NCI-H82 (cell line): ENCODE measurements around the gene SCGB1D1.

Experiments used
- DNase-seq: peaks from one replicate; lab custom pipeline; 2025; lab: John Stamatoyannopoulos, UW

The SCGB1D1 gene, protein sequence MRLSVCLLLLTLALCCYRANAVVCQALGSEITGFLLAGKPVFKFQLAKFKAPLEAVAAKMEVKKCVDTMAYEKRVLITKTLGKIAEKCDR

DNA sequence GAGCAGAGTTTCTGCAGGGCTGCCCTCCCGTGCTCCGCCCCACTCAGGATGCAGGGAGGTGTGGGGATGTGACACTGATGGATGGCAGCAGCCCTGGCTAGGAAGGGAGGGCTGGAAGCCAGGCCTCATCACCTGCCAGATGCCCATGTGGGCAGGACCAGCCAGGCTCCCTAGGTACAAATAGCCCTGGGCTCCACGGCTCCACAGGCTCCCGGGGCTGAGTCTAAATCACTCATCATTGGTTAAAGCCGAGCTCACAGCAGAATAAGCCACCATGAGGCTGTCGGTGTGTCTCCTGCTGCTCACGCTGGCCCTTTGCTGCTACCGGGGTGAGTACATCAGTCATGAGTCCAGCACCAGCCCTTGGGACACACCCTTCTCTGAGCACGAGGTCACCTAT lies at the start of gene SCGB1D1:
SCGB1D1 (plus strand) TSS at position 206 of the 400 bp plus-strand sequence; CDS start at position 275, 69 bp downstream.
- DNase-seq, result no peak

DNA sequence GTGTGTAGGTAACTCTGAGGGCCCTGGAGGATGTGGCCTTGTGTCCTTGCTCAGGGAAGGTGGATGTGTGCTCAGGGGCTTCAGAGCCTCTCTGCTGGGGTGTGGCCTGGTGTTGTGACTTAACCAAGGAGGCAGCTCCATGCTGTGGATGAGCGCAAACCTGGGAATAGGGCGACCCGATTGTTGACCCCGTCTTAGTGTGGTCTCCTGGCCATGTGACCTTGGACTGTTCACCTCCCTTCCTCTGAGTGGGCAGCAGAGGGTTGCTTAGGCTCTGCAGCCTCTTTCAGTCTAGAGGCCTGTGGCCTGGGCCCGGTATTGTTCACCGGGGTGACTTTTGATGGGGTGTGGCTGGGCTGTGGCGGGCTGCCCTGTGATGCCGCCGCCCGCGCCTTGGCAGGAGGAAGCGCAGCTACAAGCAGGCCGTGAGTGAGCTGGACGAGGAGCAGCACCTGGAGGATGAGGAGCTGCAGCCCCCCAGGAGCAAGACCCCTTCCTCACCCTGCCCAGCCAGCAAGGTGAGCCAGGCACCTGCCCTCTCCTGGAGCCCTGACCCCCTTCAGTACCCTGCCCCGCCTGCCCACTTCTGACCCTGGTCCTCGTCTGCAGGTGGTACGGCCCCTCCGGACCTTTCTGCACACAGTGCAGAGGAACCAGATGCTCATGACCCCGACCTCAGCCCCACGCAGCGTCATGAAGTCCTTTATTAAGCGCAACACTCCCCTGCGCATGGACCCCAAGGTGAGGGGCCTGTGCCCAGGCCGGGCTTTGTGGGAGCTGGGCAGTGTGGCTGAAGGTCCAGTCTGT lies 49.5 kb upstream of the SCGB1D1 start:
- DNase-seq, result no peak

DNA sequence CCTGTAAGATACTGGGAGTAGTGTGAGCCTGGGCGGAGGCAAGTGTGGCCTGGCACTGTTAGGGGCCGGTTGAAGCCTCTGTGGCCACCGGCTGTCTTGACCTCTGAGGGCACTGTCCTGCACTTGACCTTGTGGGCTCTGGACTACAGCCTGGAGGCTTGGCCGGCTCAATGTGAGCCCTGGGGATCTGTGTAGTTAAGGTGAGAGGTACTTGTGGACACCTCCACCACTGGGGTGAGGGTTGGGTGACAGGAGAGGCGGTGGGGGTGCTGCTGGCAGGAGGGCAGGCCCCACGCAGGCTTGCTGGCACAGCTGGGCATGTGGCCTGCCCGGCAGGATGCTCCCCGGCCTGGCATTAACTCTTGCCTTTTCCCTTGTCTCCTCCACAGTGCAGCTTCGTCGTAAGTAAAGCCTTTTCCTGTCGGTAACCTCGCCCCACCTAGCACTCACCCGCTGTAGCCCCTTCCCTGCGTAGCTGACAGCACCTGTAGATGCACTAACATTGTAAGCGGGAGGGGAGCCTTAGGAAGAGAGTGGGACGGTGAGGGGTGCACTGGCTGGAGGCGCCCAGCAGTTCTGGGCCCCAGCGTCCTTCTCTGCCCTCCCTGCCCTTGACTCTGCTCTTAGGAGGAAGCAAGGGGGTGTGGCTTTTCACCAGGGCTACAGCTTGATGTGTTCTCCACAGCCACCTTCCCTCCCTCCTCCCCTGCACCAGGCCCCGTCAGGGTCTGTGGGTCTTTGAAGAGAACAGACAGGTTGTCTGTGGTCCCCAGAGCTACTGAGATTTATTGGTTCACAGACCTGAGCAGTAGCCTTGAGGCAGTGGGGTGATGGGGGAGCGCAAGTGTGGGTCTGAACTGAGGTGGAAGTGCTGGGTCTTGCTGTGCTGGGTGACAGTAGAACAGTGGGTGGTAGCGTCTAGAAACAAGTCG lies 48.6 kb upstream of the SCGB1D1 start:
- DNase-seq, result no peak

DNA sequence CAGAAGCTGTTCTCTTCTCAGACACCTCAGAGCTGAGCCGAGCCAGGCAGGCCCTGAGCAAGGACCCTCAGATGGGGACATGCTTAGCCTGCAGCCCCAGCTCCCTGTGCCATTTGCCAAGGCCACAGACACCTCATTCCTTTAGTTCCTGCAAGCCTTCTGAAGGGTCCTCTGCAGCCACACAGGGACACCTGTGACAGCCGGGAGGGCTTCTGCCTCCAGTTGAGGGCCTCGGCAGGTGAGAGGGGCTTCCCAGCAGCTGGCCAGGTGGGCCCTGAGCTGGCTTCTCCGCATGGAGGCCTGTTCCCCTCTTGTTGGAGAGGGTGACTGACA lies 48.0 kb upstream of the SCGB1D1 start:
- no peak for DNase-seq

DNA sequence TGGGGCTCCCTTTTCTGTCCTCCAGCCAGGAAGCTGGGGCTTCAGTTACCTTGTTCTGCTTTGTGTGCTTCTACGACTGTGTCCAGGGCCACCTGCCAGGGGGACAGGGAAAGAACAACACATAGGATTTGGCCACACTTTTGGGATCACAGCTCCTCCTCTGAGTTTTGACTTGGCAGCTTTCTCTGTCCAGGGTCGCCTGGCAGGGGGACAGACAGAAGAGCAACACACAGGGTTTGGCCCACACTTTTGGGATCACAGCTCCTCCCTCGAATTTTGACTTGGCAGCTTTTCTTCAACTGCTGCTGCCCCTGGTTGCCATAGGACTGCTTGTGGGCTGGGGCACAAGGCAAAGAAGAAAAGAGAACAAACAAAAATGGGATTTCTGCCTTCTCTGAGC lies 47.1 kb upstream of the SCGB1D1 start:
- no peak for DNase-seq

DNA sequence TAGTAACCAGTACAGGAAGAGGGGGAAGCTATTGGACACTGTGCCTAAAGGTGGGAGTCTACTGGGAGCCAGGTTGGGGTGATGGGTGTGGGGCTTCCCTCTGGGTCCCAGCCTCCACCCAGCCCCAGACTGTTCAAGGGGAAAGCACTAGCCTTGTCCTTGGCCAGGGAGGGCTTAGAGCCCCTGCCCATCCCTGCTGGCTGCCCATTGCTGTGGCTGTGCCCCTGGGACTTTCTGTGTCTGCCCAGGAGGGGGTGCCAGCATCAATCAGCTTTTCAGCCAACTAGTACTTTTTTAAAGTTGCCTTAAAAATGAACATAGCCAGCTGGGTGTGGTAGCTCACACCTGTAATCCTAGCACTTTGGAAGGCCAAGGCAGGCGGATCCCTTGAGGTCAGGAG lies 46.3 kb upstream of the SCGB1D1 start:
- DNase-seq, result no peak

DNA sequence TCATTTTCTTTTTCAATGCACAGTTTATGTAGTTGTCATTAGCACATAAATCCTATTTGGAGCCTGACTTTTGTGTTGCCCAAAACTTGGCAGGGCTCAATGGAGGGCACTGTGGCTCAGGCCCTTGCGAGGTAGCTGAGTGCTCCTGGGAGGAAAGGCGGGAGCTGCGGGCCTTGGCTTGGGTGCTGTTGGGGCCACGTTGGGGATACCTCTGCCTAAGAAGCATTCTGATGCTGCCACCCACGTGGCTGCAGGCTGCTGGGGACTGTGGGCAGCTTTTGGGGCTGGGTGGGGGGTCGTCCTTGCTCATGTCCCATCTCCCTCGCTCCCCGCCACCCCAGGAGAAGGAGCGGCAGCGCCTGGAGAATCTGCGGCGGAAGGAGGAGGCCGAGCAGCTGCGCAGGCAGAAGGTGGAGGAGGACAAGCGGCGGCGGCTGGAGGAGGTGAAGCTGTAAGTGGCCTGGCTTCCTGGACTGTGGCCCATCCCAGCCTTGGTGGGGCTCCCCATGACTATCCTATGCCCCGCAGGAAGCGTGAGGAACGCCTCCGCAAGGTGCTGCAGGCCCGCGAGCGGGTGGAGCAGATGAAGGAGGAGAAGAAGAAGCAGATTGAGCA lies 45.3 kb upstream of the SCGB1D1 start:
- DNase-seq, result no peak

DNA sequence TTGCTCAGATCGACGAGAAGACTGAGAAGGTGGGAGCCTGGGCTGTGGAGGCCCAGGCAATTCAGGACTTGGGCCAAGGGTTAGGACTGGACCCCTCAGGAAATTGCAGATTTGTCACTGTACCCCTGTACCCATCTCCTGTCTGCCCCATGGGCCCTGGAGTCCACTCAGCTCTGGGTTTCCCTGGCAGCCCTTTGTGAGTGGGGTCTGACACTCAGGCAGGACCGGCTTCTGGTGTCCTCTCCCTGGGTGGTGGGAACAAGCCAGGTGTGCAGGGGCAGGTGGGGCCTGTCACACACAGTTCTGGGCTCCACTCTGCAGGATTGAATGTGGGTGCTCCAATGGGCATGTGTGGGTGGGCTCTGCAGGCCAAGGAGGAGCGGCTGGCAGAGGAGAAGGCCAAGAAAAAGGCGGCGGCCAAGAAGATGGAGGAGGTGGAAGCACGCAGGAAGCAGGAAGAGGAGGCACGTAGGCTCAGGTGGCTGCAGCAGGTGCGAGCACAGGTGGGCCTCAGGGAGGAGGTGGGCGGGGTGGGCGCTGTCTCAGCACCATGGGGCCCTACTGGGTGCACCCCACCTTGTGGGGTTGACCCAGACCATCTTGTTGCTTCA lies 44.6 kb upstream of the SCGB1D1 start:
- DNase-seq, result no peak

DNA sequence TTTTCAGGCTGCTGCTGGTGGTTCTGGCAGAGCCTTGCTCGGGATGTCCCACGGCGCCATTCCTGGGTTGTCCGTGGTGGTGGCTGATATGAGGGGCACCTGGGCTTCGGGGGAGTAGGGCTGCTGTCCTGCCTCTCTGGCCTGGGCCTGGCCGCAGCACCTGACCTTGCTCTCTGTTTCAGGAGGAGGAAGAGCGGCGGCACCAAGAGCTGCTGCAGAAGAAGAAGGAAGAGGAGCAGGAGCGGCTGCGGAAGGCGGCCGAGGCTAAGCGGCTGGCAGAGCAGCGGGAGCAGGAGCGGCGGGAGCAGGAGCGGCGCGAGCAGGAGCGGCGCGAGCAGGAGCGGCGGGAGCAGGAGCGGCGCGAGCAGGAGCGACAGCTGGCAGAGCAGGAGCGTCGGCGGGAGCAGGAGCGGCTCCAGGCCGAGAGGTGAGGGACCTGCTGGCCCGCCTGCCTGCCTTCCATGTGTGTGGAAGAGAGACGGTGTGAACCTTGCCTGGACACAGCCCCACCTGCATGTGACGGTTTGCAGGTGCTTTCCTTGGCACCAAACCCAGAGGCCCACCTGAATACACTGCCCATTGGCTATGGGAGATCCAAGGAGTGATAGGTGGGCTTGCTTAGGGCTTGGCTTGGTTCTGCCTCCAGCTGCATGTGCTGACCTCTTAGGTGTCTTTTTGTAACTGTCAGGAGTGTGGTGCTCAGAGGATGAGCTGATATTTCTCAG lies 43.4 kb upstream of the SCGB1D1 start:
- no peak for DNase-seq

DNA sequence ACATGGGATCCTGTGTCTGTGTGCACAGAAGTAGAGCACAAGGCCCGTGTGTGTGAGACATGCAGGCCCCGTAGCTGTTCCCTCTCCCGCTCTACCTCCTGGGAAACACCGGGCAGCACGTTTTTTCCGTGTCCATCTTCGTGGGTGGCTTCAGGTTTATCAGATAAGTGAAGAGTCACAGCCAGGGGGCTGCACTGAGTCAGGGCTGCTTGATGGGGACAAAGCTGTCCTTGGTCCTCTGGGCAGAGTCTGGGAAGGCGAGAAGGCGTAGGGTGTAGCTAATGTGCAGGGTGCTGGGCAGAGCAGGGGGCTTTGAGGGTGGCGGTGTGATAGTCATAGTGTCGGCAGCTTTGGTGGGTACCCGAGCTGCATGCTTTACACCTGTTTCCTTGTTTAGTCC lies 42.5 kb upstream of the SCGB1D1 start:
- DNase-seq, result no peak

DNA sequence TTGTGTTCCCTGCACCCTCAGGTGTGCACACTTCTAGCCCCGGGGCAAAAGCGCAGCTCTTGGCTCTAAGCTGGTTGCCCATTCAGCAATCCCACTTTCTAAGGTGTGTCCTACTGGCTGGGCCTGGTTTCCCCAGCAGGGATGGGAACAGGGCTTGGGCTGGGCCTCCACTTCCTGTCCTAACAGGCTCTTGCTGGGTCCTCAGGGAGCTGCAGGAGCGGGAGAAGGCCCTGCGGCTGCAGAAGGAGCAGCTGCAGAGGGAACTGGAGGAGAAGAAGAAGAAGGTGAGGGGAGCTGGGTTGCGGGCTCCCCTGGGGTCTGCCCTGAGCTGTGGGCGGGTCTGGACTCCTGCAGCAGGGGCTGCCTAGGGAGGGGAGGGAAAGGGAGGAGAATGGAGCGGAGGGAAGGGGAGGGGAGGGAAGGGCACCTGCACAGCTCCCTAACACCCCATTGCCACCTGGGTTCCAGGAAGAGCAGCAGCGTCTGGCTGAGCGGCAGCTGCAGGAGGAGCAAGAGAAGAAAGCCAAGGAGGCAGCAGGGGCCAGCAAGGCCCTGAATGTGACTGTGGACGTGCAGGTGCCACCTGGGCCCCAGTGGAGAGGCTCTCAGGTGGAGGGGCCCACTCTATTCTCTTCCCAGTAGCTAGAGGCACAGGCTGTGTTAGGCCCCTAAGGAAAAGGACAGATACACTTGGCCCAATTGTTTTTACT lies 41.6 kb upstream of the SCGB1D1 start:
- DNase-seq, result no peak

DNA sequence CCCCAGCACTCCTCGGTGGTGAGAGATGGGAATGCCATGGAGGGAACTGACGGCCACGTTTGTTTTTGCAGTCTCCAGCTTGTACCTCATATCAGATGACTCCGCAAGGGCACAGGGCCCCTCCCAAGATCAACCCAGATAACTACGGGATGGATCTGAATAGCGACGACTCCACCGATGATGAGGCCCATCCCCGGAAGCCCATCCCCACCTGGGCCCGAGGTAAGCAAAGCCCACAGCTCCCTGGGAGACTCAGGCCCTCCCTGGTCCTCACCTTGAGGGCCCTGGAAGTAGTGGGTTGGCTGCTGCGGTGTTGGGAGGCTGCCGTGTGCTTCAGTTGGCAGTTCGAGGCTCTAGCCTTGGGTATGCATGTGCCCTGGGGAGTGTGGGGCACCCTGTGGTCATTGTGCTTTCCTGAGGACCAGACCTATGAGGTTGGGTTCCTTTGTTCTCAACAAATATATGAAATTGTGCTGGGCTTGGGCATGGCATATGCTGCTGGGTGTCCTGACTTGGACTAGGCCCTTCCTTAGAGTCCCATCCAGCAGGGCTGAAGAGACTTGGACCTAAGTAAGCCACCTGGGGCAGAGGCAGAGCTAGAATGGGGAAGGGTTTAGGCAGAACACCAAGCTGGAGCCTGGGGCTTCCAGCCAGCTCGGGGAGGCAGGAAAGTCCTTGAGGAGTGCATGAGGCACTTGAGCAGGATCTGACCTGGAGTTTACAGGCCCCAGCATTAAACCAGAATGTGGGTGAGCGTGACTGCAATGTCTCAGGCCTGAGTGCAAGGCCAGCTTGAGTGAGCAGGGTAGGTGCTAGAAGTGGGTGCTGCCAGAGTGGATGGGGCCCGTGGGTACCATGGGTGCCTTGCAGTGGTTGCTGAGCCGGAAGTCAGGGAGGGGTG lies 39.8 kb upstream of the SCGB1D1 start:
- no peak for DNase-seq

DNA sequence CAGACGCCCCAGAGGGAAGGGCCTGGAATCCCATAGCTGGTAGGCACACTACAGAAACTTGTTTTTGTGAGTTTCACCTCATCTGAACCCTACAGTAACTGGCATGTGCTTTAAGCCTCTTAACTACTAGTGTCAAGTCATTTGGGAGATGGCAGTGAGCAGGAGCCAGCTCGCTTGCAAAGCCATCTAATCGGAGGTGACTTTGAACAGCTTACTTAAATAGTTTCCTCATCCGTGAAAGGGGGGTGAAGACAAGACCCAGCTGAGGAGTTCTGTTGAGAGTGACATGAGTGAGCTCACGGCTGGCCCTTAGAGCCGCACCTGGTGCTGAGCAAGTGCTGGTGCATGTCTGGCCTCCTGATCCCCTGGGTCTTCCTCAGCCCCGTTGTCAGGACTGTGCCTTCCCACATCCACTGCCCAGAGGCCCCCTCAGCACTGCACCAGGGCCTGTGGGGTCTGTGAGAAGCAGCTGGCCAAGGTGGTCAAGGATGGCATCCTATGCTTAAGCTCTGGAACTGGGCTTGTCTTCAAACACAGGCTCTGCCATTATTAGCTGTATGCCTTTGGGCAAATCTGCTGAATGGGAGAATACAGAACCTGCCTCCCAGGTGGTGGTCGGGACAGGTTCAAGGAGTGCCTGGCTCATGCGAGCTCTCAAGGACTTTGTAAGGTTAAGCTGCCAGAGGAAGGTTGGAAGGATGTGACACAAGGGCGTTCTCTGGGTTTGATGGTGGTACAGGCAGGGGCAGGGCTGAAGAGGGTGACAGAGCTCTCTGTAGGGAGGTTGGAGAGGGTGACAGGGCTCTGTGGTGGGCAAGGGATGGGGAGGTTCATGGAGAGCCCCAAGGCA lies 38.9 kb upstream of the SCGB1D1 start:
- DNase-seq, result peak; percentile 87

DNA sequence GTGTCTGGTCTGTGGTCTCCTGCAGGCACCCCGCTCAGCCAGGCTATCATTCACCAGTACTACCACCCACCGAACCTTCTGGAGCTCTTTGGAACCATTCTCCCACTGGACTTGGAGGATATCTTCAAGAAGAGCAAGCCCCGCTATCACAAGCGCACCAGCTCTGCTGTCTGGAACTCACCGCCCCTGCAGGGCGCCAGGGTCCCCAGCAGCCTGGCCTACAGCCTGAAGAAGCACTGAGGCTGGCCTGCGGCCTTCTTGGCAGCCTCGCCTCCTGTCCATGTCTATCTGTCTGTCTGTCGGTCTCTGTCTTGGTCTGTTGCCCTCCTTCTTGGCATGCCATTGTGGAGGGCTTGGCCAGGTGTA lies 38.3 kb upstream of the SCGB1D1 start:
- no peak for DNase-seq

DNA sequence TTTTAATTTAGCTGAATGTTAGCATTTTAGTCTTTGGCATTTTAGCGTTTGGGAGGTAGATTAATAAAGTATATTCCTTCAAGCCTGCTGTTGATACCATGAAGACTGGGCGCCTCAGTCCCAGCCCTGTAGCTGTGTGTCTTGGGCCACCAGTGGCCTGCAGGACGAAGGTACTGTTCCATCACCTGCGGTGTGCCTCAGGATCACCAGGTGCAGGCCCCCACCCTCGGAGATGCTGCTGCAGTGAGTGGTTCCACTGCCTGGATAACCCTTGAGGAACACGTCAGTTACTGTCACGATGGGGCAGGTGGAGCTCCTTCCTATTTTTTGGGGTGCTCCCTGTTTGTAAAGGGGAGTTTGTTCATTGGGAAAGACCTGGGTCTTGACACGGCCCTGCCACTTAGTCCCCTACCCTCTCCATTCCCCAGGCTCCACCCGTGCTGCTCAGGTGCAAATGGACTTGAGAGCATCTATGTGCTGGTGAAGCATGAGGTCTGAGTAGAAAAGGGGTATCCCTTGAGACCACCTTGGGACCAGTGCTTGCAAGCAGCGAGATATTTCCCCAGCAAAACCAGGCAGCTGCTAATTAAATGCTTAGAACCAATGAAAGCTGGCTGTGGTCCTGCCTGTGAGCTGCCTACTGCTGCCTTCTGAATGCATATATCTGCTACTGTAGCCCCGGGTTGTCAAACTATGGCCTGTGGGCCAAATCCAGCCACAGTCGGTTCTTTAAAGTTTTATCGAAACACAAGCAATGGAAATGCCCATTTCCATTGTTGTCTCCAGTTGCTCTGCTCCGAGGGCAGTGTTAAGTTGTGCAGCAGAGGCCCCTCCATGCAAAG lies 37.5 kb upstream of the SCGB1D1 start:
- no peak for DNase-seq

DNA sequence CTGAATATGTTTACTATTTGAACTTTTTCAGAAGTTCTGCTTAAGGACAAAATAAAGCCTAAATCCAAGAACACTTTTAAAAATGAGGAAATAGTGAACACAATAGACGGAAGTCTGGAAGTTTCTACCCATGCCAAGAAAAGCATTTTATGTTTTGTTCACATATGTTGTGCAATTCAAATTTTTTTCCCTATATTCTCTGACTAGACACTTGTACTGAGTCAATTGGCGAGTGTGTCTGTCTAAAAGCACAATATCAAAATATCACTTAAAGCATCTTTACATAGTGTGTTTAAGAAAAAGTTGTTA lies 37.0 kb upstream of the SCGB1D1 start:
- no peak for DNase-seq

DNA sequence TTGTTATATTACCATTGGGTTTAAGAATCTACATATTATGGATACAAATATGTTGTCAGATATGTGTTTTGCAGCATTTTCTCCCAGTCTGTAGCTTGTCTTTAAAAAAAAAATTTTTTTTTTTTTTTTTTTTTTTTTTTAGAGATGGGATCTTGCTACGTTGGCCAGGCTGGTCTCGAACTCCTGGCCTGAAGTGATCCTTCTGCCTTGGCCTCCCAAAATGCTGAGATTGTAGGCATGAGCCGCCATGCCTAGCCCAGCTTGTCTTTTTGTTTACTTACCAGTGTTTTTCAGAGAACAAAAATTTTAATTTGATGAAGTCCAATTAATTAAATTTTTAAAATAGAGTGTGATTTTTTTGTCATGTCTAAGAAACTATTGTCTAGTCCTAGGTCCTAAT lies 36.4 kb upstream of the SCGB1D1 start:
- no peak for DNase-seq

DNA sequence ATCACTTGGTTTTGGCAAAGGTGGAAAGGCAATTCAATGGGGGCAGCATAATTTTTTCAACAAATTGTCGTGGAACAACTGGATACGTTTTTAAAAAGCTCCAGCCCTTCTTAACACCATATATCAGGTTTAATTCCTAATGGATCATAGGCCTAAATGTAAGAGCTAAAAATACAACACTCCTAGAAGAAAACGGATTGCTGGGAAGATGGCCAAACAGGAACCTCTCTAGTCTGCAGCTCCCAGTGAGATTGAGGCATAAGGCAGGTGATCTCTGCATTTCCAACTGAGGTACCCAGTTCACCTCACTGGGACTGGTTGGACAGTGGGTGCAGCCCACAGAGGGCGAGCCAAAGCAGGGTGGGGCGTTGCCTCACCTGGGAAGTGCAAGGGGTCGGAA lies 32.4 kb upstream of the SCGB1D1 start:
- no peak for DNase-seq
